ENCODE data around the gene PCSK2. TPM values are rescaled to one million over a fixed set of nuclear protein-coding genes. Genes with fewer than 3 reads are reported as not detected.

The PCSK2 gene
- total and polyA plus RNA-seq, 2 of the 8 experiments (the other 6 are each of a cell fraction or from before 2014, with no cell fraction given): 1.9 to 4.2 TPM

DNA sequence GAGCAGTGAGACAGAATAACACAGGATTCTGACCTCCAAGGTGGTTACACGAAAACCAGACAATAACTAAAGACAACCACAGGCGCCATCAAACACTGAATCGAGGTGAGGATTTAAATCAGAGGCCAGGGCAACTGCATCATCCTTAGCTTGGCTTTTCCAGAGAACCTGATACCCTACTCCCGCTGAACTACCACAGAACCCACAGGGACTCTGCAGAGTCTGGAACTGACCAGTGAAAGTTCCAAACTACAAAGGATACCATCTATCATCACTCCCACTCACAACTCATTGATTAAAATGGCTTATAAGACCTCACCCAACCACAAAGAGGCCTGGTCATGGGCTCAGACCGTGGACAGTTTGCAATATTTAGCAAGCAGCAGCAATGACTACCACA lies 219.3 kb downstream of the PCSK2 start:
- Histone ChIP-seq H2BK15ac (ENCODE audit: low read length) (no peak overlapping the region), H3K27me3 (replicated peaks in 1 of 4; ENCODE audit: control insufficient read depth in 3 of 4, extremely low read depth in 1 of 4, insufficient read depth in 3 of 4, low read length in 3 of 4) (no peaks in the 10 kb centered on the region; a peak in 1 of 7 replicates), H3K27ac (ENCODE audit: low read depth, low read length) (no peak overlapping the region), H3K4me3 (ENCODE audit: extremely low read depth in 1 of 4, insufficient read depth in 2 of 4, low read depth in 3 of 4, low read length in 4 of 4) (no peak overlapping the region), H2BK20ac (ENCODE audit: low read length) (no peak overlapping the region), H4K91ac (replicated peaks; ENCODE audit: insufficient read length, low read length) (no peak overlapping the region), H3K79me1 (ENCODE audit: low read depth, low read length) (no peaks in the 10 kb centered on the region), H2BK120ac (replicated peaks; ENCODE audit: low read depth, low read length) (no peak overlapping the region), H3K79me2 (ENCODE audit: control insufficient read depth in 1 of 2, insufficient read depth in 2 of 2, low read length in 2 of 2) (no peaks in the 10 kb centered on the region), H3K23me2 (ENCODE audit: low read depth, low read length) (no peaks in the 10 kb centered on the region), H3K4me2 (ENCODE audit: insufficient read depth in 1 of 2, low read depth in 2 of 2, low read length in 2 of 2) (no peak overlapping the region), H3K18ac (ENCODE audit: extremely low read depth, low read length) (no peak overlapping the region), H3K9me3 (ENCODE audit: insufficient read depth in 2 of 2, low read depth in 1 of 2, low read length in 1 of 2) (no peaks in the 10 kb centered on the region), H3K23ac (ENCODE audit: insufficient read length) (no peak overlapping the region), H3K4ac (replicated peaks; ENCODE audit: insufficient read length, low read depth, low read length) (no peak overlapping the region), H2BK5ac (ENCODE audit: low read depth, low read length) (no peak overlapping the region), H4K20me1 (replicated peaks in 1 of 2; ENCODE audit: control insufficient read depth in 1 of 2, insufficient read depth in 2 of 2, low read length in 2 of 2) (no peaks in the 10 kb centered on the region), H3K14ac (ENCODE audit: insufficient read length) (no peak overlapping the region), H3K4me1 (replicated peaks in 1 of 4; ENCODE audit: control insufficient read depth in 3 of 4, insufficient read depth in 4 of 4, low read length in 3 of 4) (no peaks in the 10 kb centered on the region; a peak in 1 of 7 replicates), H2AK5ac (ENCODE audit: low read depth, low read length) (no peak overlapping the region), H2AFZ (ENCODE audit: low read length) (no peak overlapping the region), H4K5ac (ENCODE audit: insufficient read length, low read depth, low read length) (no peak overlapping the region), H3K56ac (replicated peaks; ENCODE audit: insufficient read length, low read depth, low read length) (no peak overlapping the region), H2BK12ac (ENCODE audit: low read depth, low read length) (no peak overlapping the region), H3K9ac (replicated peaks in 1 of 4; ENCODE audit: extremely low read depth in 1 of 4, low read depth in 3 of 4, low read length in 3 of 4) (no peak overlapping the region), H4K8ac (ENCODE audit: extremely low read depth, insufficient read depth, low read length) (no peak overlapping the region), H3K36me3 (ENCODE audit: control insufficient read depth in 2 of 4, insufficient read depth in 4 of 4, low read length in 3 of 4) (no peaks in the 10 kb centered on the region)
- CTCF ChIA-PET (ENCODE audit: partially characterized antibody): interaction anchor here (0.6 to 1.5 kb wide), 6 partner anchors 15 to 642 kb away, joined by 3 to 5 read pairs (median 3); no protein-coding TSS in a partner anchor
- DNase-seq (ENCODE audit: low read depth in 1 of 2, low spot score in 2 of 2) (no peak), FAIRE-seq (no peak)
- POLR2A ChIA-PET (ENCODE audit: partially characterized antibody): no interaction called here
- 88% methylated on average over 5 of the region's 5 CpGs; no CpG with 5 or more reads in 1 of the 2 experiments for WGBS, 2 experiments (ENCODE audit: extremely low coverage in 1 of 2, insufficient coverage in 1 of 2, insufficient read length in 1 of 2, insufficient replicate concordance in 2 of 2, low coverage in 1 of 2, low lambda C conversion rate in 2 of 2, missing lambda C conversion rate in 1 of 2)
- no peak for TF ChIP-seq ZNF274 (IDR thresholded peaks at IDR 0.05; ENCODE audit: borderline replicate concordance, extremely low read depth, low read length)
- TF ChIP-seq CTCF (IDR thresholded peaks at IDR 0.05; ENCODE audit: control extremely low read depth in 1 of 3, insufficient read depth in 1 of 3, low read depth in 1 of 3, low read length in 3 of 3): no peak
- TF ChIP-seq EZH2 (IDR thresholded peaks at IDR 0.05; ENCODE audit: low read depth, low read length, severe bottlenecking): no peak
- TF ChIP-seq GABPA (IDR thresholded peaks at IDR 0.05; ENCODE audit: borderline replicate concordance, insufficient read depth, low read length): no peak
- no peak for TF ChIP-seq GTF2F1 (IDR thresholded peaks at IDR 0.05; ENCODE audit: borderline replicate concordance, low read depth, low read length)
- no peak for TF ChIP-seq CHD1 (IDR thresholded peaks at IDR 0.05; ENCODE audit: low read depth, low read length)
- TF ChIP-seq NRF1 (IDR thresholded peaks at IDR 0.05; ENCODE audit: low read depth, low read length): no peak
- TF ChIP-seq USF2 (IDR thresholded peaks at IDR 0.05; ENCODE audit: low read length): no peak
- TF ChIP-seq POLR2AphosphoS5 (IDR thresholded peaks at IDR 0.05; ENCODE audit: low read depth, low read length): no peak

All from H1 (cell line).